Ovary (tissue), 3 donors: ENCODE results near the gene CD74.

ENCODE experiments used
- POLR2A ChIP-seq: fragments of 450-650 bp; IDR thresholded peaks from one replicate; pipeline ENCODE4 v1.6.1; 2017; ENCODE audit warnings: antibody characterized with exemption, mild to moderate bottlenecking, moderate library complexity
- TF ChIP-seq, protein P1 (sequence below), 3 donors: fragments of 450-650 bp in 2 of 3; fragments of 200-600 bp in 1 of 3; IDR thresholded peaks; one replicate each; pipeline versions ENCODE4 v1.5.1 to v1.8.0; 2016 to 2022; ENCODE audit warnings: antibody characterized with exemption in 3 of 3, mild to moderate bottlenecking in 1 of 3
- donor health status: DM: no; HTN: no; CAD: no.

DNA sequence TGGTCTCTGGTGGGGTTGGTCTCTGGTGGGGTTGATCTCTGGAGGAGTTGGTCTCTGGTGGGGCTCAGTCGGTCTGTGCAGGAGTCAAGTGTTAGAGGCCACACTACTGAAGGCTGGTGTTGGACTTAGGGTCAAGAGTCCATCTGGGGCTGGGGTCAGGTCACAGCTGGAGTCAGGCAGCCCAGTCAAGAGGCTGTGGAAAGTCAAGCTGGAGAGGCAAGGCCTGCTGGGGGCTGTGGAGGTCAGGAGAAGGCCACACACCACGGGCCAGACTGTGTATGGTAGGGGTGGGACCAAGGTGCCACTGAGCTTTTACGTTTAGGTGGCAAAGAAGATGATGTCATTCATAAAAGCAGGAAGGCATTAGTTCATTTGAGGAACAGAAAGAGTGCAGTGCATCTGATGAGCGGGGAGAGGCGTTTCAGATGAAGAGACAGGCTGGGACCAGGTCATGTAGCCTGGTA is 16.7 kb upstream of the CD74 start:
- TF ChIP-seq POLR2A = no peak
- TF ChIP-seq, protein P1, sequence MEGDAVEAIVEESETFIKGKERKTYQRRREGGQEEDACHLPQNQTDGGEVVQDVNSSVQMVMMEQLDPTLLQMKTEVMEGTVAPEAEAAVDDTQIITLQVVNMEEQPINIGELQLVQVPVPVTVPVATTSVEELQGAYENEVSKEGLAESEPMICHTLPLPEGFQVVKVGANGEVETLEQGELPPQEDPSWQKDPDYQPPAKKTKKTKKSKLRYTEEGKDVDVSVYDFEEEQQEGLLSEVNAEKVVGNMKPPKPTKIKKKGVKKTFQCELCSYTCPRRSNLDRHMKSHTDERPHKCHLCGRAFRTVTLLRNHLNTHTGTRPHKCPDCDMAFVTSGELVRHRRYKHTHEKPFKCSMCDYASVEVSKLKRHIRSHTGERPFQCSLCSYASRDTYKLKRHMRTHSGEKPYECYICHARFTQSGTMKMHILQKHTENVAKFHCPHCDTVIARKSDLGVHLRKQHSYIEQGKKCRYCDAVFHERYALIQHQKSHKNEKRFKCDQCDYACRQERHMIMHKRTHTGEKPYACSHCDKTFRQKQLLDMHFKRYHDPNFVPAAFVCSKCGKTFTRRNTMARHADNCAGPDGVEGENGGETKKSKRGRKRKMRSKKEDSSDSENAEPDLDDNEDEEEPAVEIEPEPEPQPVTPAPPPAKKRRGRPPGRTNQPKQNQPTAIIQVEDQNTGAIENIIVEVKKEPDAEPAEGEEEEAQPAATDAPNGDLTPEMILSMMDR (IDR thresholded peaks at IDR 0.05) = no peak
